ENCODE results near the gene CCDC146.
"Not testable (repeated sequence)": the region's sequence is repeated elsewhere in the genome, so short reads cannot be mapped to it uniquely, and the experiment has no call there.

Gene CCDC146

DNA sequence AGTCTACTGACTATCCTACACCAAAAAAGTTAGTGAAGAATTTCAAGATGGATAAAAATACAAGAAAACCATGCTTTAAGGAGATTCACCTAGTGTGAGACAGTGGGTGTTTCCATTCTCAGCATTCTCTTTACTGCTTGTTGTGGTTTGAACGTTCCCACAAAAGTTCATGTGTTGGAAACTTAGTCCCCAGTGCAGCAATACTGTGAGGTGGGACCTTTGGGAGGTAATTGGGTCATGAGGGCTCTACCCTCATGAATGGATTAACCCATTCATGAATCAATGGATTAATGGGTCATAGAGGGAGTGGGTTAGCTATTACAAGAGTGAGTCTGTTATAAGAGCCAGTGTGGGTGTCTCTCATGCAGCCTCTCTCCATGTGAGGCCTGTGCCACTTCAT lies 21.2 kb upstream of the CCDC146 start:
- not testable (repeated sequence) for H4K20me1 ChIP-seq (ENCODE audit: insufficient read depth, low read length); H3K4me1 ChIP-seq (ENCODE audit: low read length); H3K27ac ChIP-seq (ENCODE audit: low read length); H3K4me2 ChIP-seq (ENCODE audit: low read length); H3K36me3 ChIP-seq (replicated peaks; ENCODE audit: low read depth, low read length); H3K4me3 ChIP-seq (ENCODE audit: low read length); H3K79me2 ChIP-seq (ENCODE audit: low read length); H3K27me3 ChIP-seq (ENCODE audit: low read depth, low read length); H2AFZ ChIP-seq (ENCODE audit: low read depth, low read length); H3K9me3 ChIP-seq (ENCODE audit: insufficient read depth, low read length); H3K9ac ChIP-seq (ENCODE audit: low read length)

DNA sequence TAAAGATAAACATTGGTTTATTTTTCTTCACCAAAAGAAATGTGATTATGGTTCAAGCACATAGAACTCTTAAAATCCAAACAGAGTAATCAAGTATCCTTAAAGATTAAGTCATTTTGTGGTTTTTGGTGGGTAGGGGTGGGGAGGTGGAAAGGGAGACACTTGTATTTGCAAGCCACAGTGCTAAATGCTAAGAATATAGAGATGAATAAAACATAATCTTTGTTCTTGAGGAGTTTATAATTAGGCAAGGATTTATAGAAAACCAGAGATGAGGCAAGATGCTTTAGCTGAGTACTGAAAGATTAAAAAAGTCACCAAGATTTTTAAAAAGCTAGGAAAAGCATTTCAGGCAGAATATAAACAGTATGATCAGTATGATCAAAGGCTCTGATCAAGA lies 19.7 kb upstream of the CCDC146 start:
- not testable (repeated sequence) for H4K20me1 ChIP-seq (ENCODE audit: insufficient read depth, low read length); H3K27ac ChIP-seq (ENCODE audit: low read length); H3K9me3 ChIP-seq (ENCODE audit: insufficient read depth, low read length); H3K4me3 ChIP-seq (ENCODE audit: low read length); H3K9ac ChIP-seq (ENCODE audit: low read length); H3K27me3 ChIP-seq (ENCODE audit: low read depth, low read length); H3K36me3 ChIP-seq (replicated peaks; ENCODE audit: low read depth, low read length); H3K4me2 ChIP-seq (ENCODE audit: low read length); H3K4me1 ChIP-seq (ENCODE audit: low read length); H3K79me2 ChIP-seq (ENCODE audit: low read length); H2AFZ ChIP-seq (ENCODE audit: low read depth, low read length)

DNA sequence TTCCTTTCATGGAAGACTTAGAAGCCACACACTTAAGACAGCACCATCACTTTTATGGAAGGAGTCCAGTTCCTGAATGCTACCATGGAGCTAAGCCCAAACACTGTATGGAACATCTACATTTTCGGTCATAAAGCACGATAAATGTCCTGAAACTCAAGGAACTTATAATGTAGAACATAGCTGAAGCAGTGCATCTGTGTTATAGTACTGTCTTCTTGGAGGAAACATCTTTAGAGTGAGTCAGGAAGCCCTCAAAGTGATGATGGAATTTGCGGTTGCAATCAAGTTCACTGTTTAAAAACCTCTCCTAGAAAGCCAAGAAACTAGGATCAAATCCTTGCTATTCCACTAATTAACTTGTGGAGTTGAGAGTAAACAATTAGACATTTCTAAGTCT lies 16.5 kb upstream of the CCDC146 start:
- H3K9ac ChIP-seq (ENCODE audit: low read length); H3K4me3 ChIP-seq (ENCODE audit: low read length); H4K20me1 ChIP-seq (ENCODE audit: insufficient read depth, low read length); H3K36me3 ChIP-seq (replicated peaks; ENCODE audit: low read depth, low read length); H2AFZ ChIP-seq (ENCODE audit: low read depth, low read length); H3K27ac ChIP-seq (ENCODE audit: low read length); H3K9me3 ChIP-seq (ENCODE audit: insufficient read depth, low read length); H3K79me2 ChIP-seq (ENCODE audit: low read length); H3K4me1 ChIP-seq (ENCODE audit: low read length); H3K27me3 ChIP-seq (ENCODE audit: low read depth, low read length); H3K4me2 ChIP-seq (ENCODE audit: low read length): not testable (repeated sequence)

DNA sequence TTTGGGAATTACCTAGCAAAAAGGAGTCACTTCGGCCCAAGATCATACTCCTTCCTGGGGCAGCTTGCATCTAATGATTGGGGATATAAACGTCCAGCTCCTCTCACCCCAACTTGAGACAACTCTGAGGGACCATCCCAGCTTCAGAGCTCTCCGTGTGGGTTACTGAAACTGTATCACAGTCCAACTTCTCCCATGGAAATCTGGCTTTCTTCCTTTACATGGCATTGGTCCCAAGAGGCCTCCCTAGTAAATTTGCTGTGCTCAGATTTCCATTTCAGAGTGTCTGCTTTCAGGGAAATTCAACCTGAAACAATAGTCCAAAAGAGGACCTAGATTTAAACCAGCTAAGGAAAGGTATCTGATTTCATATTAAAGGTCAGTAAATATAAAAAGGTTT lies 14.8 kb upstream of the CCDC146 start:
- not testable (repeated sequence) for H3K27ac ChIP-seq (ENCODE audit: low read length); H3K4me2 ChIP-seq (ENCODE audit: low read length); H3K9me3 ChIP-seq (ENCODE audit: insufficient read depth, low read length); H3K4me3 ChIP-seq (ENCODE audit: low read length); H4K20me1 ChIP-seq (ENCODE audit: insufficient read depth, low read length); H3K4me1 ChIP-seq (ENCODE audit: low read length); H3K36me3 ChIP-seq (replicated peaks; ENCODE audit: low read depth, low read length); H3K79me2 ChIP-seq (ENCODE audit: low read length); H2AFZ ChIP-seq (ENCODE audit: low read depth, low read length); H3K9ac ChIP-seq (ENCODE audit: low read length); H3K27me3 ChIP-seq (ENCODE audit: low read depth, low read length)

DNA sequence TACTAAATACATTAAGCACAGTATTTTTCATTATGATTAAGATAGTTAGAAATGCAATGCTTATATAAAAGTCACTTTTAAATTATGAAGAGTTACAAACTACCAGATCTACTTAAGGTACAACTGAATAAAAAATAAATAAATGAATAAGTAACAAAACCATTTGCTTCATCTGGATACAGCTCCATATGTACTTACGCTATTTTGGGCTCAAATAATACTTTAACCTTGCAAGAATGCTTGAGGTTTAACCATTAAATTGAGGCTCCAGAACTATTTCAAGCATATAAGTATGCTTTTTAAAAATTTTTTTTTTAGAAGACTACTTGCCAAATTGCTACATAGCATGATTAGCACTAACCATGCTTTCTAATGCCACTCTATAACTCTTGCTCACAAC lies 14.1 kb upstream of the CCDC146 start:
- not testable (repeated sequence) for H3K79me2 ChIP-seq (ENCODE audit: low read length); H3K27me3 ChIP-seq (ENCODE audit: low read depth, low read length); H2AFZ ChIP-seq (ENCODE audit: low read depth, low read length); H3K36me3 ChIP-seq (replicated peaks; ENCODE audit: low read depth, low read length); H3K27ac ChIP-seq (ENCODE audit: low read length); H3K4me3 ChIP-seq (ENCODE audit: low read length); H4K20me1 ChIP-seq (ENCODE audit: insufficient read depth, low read length); H3K9me3 ChIP-seq (ENCODE audit: insufficient read depth, low read length); H3K4me2 ChIP-seq (ENCODE audit: low read length); H3K4me1 ChIP-seq (ENCODE audit: low read length); H3K9ac ChIP-seq (ENCODE audit: low read length)

DNA sequence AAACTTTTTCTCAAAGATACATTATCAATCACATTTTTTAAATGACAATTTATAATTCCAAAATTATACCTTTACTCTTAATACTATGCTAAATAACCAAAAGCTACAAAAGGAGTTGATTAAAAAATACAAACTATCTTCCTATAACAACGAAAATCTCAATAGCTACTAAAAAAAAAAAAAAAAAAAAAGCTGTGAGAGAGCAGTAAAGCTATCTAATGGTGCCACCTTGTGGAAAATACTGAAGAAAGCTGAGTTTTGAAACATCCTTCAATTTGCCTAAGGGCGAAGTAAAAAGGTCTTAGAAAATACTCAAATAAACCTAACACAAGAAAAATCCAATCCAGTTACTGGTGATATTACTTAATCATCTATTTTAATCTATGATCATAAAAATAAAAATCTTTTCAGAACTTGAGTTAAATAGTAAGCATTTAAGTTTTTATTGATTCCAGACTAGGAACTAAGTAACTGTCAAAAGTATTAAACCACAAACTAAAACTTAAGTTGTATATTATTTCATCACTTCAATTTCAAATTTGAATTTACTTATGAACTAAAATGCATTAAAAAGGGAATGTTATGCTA lies 9.6 kb upstream of the CCDC146 start:
- H3K4me2 ChIP-seq (ENCODE audit: low read length); H4K20me1 ChIP-seq (ENCODE audit: insufficient read depth, low read length): not testable (repeated sequence)

More for the DNA sequence above, 9.6 kb upstream of the CCDC146 start:
- not testable (repeated sequence) for H2AFZ ChIP-seq (ENCODE audit: low read depth, low read length); H3K9me3 ChIP-seq (ENCODE audit: insufficient read depth, low read length); H3K27ac ChIP-seq (ENCODE audit: low read length); H3K9ac ChIP-seq (ENCODE audit: low read length); H3K79me2 ChIP-seq (ENCODE audit: low read length); H3K36me3 ChIP-seq (replicated peaks; ENCODE audit: low read depth, low read length); H3K4me3 ChIP-seq (ENCODE audit: low read length); H3K27me3 ChIP-seq (ENCODE audit: low read depth, low read length); H3K4me1 ChIP-seq (ENCODE audit: low read length)
- TF ChIP-seq, protein P1, sequence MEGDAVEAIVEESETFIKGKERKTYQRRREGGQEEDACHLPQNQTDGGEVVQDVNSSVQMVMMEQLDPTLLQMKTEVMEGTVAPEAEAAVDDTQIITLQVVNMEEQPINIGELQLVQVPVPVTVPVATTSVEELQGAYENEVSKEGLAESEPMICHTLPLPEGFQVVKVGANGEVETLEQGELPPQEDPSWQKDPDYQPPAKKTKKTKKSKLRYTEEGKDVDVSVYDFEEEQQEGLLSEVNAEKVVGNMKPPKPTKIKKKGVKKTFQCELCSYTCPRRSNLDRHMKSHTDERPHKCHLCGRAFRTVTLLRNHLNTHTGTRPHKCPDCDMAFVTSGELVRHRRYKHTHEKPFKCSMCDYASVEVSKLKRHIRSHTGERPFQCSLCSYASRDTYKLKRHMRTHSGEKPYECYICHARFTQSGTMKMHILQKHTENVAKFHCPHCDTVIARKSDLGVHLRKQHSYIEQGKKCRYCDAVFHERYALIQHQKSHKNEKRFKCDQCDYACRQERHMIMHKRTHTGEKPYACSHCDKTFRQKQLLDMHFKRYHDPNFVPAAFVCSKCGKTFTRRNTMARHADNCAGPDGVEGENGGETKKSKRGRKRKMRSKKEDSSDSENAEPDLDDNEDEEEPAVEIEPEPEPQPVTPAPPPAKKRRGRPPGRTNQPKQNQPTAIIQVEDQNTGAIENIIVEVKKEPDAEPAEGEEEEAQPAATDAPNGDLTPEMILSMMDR (IDR thresholded peaks at IDR 0.05; ENCODE audit: low read depth, low read length) = peak; percentile 21; the same call in 1 of the 2 replicates

Measured in OCI-LY3 (cell line).